Testis (tissue), 2 donors: ENCODE measurements around the gene WNT9B.

Experiments used
- CTCF ChIP-seq, 3 experiments: fragments of 450-650 bp in 2 of 3; fragments of 200-600 bp in 1 of 3; sonication (generic) in 1 of 3; IDR thresholded peaks; one replicate each; pipeline ENCODE4 v1.5.1; 2016 to 2019; ENCODE audit warnings: antibody characterized with exemption in 3 of 3, mild to moderate bottlenecking in 2 of 3, moderate library complexity in 1 of 3
- POLR2A ChIP-seq: fragments of 450-650 bp; IDR thresholded peaks from one replicate; pipeline ENCODE4 v1.6.1; 2017; ENCODE audit warnings: antibody characterized with exemption, mild to moderate bottlenecking, moderate library complexity

- TF ChIP-seq CTCF (IDR thresholded peaks at IDR 0.05) (no peak), POLR2A (no peak)
These were observed 38.6 kb upstream of the WNT9B start for GRCh38 chr17:46812624-46813318.
